Measurements from ENCODE around the gene MRPL55.

DNA sequence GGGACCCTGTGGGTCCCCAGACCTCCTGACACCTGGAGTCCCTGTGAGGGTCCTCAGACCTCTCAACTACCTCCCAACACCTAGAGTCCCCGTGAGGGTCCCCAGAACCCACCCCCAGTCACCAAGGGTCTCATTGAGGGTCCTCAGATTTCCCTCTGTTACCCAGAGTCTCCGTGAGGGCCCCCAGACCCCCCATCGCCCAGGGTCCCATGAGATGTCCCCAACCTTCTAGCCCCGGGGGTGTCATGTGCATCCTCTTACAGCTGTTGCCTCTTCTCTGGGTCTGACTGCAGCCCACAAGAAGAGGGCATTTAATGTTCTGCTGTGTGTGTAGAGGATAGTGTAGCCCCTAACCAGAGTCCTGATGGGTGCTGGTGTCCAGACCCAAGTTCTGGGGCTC, 38.7 kb upstream of the MRPL55 start:
- TF ChIP-seq, protein P1, sequence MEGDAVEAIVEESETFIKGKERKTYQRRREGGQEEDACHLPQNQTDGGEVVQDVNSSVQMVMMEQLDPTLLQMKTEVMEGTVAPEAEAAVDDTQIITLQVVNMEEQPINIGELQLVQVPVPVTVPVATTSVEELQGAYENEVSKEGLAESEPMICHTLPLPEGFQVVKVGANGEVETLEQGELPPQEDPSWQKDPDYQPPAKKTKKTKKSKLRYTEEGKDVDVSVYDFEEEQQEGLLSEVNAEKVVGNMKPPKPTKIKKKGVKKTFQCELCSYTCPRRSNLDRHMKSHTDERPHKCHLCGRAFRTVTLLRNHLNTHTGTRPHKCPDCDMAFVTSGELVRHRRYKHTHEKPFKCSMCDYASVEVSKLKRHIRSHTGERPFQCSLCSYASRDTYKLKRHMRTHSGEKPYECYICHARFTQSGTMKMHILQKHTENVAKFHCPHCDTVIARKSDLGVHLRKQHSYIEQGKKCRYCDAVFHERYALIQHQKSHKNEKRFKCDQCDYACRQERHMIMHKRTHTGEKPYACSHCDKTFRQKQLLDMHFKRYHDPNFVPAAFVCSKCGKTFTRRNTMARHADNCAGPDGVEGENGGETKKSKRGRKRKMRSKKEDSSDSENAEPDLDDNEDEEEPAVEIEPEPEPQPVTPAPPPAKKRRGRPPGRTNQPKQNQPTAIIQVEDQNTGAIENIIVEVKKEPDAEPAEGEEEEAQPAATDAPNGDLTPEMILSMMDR (conservative IDR thresholded peaks at IDR 0.05; ENCODE audit: low read depth, low read length): no peak
- no peak for TF ChIP-seq POLR2A (IDR thresholded peaks at IDR 0.05; ENCODE audit: low read depth, low read length)
- no peak for TF ChIP-seq MAZ (IDR thresholded peaks at IDR 0.05; ENCODE audit: borderline replicate concordance, low read depth, low read length)
- no peak for TF ChIP-seq RFX5 (IDR thresholded peaks at IDR 0.05; ENCODE audit: low read depth, low read length)
- TF ChIP-seq RCOR1 (IDR thresholded peaks at IDR 0.05; ENCODE audit: insufficient replicate concordance, low read length): no peak
- no peak for TF ChIP-seq MXI1 (IDR thresholded peaks at IDR 0.05; ENCODE audit: borderline replicate concordance, low read depth, low read length)
- no peak for TF ChIP-seq CEBPB (IDR thresholded peaks at IDR 0.05; ENCODE audit: low read depth, low read length)
